Activated CD8-positive, alpha-beta T cell treated with anti-CD3 and anti-CD28 coated beads for 36 hours (primary cell): ENCODE measurements around the gene INHBE. TPM values are rescaled to one million over a fixed set of nuclear protein-coding genes. Genes with fewer than 3 reads are reported as not detected.
A peak's percentile ranks its signal among the peaks of the same experiment; 100 is the strongest.

ENCODE experiments used
- ATAC-seq: fragments of 200-7000 bp; cut with Tn5 transposase; one replicate; pipeline ENCODE4 v1.10.0; 2021; ENCODE audit warnings: mild to moderate bottlenecking, moderate library complexity
- CTCF ChIA-PET: fragments of 350-600 bp; sonication (Branson Sonifier 250); formaldehyde crosslinking; loops from one replicate; lab custom pipeline; 2021; ENCODE audit warnings: antibody characterized with exemption; lab: Charles Lee
- POLR2A ChIA-PET: fragments of 350-600 bp; sonication (Branson Sonifier 250); formaldehyde crosslinking; loops from one replicate; lab custom pipeline; 2021; ENCODE audit warnings: antibody characterized with exemption; lab: Charles Lee
- DNase-seq: peaks from one replicate; pipeline ENCODE4 v3.0.0-alpha.2; 2020
- H3K27ac Mint-ChIP-seq: one replicate; pipeline ENCODE4 v1.8.0; 2021; ENCODE audit warnings: mild to moderate bottlenecking, mixed read lengths
- H3K27me3 Mint-ChIP-seq: one replicate; pipeline ENCODE4 v1.8.0; 2021; ENCODE audit warnings: mixed read lengths
- H3K36me3 Mint-ChIP-seq: one replicate; pipeline ENCODE4 v1.8.0; 2021; ENCODE audit warnings: low read depth, mixed read lengths
- H3K4me1 Mint-ChIP-seq: one replicate; pipeline ENCODE4 v1.8.0; 2021; ENCODE audit warnings: low read depth, mixed read lengths
- H3K4me3 Mint-ChIP-seq: one replicate; pipeline ENCODE4 v1.8.0; 2021; ENCODE audit warnings: mild to moderate bottlenecking, moderate library complexity, mixed read lengths
- H3K9me3 Mint-ChIP-seq: one replicate; pipeline ENCODE4 v1.8.0; 2021; ENCODE audit warnings: mixed read lengths
- intact Hi-C: fragments of 100-400 bp; cut with micrococcal nuclease; formaldehyde crosslinking; loops from one replicate; pipeline ENCODE4 v1.10.0; 2022
- total RNA-seq, 2 experiments: library from RNA; stranded (reverse); gene quantifications; one replicate each; pipeline ENCODE4 v1.2.3, GENCODE V29; 2021
- TF ChIP-seq, protein P1 (sequence below): fragments of 200-600 bp; IDR thresholded peaks from one replicate; pipeline ENCODE4 v1.8.0; 2022; ENCODE audit warnings: antibody characterized with exemption, mild to moderate bottlenecking

INHBE gene
- total RNA-seq, 2 experiments from 2014 or later, result 1.7 to 2.3 TPM

DNA sequence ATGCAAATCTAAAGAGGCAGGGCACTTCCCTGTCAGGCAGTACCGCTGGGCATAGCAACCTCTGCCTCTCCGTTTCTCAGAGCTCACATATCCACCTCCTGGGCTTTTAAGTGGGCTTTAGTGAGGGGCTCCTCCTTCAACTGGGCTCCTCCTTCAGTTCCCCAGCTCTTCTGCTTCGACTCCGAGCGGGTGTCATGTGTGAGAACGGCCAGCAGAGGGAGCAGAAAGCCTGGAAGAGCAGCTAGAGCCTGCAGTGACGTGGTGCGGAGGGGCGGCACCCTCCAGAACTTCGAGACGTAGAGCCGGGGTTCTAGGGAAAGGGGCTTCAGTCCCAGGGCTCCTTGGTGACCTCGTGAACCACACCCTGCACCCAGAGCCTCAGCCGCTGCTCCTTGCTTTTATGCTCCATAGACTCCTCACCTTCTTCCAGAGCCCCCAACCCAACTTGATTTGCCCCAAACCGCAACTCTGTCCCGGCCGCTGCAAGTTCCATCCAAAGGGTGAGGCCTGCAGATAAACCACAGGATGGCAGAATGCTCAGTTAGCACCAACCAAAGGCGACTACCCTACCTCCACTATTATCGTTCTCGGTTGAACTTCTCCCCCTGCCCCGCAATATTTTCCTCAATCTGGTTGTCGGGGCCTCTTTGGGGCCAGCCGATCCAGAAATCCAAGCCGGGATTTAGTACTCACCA is 4.1 kb downstream of the INHBE start:
- ATAC-seq (peak; percentile 75), DNase-seq (peak; percentile 98)
- TF ChIP-seq, protein P1, sequence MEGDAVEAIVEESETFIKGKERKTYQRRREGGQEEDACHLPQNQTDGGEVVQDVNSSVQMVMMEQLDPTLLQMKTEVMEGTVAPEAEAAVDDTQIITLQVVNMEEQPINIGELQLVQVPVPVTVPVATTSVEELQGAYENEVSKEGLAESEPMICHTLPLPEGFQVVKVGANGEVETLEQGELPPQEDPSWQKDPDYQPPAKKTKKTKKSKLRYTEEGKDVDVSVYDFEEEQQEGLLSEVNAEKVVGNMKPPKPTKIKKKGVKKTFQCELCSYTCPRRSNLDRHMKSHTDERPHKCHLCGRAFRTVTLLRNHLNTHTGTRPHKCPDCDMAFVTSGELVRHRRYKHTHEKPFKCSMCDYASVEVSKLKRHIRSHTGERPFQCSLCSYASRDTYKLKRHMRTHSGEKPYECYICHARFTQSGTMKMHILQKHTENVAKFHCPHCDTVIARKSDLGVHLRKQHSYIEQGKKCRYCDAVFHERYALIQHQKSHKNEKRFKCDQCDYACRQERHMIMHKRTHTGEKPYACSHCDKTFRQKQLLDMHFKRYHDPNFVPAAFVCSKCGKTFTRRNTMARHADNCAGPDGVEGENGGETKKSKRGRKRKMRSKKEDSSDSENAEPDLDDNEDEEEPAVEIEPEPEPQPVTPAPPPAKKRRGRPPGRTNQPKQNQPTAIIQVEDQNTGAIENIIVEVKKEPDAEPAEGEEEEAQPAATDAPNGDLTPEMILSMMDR, result peak; percentile 90
- peaks cover 63% of the 10 kb centered on the region for H3K4me1 Mint-ChIP-seq
- H3K36me3 Mint-ChIP-seq, result no peaks in the 10 kb centered on the region
- H3K4me3 Mint-ChIP-seq, result peak overlapping the region; percentile 86
- H3K27ac Mint-ChIP-seq, result peak overlapping the region; percentile 96
- intact Hi-C loops, result loop anchor here (5.0 to 10.0 kb wide), 2 partner anchors 154 to 197 kb away; no protein-coding TSS in a partner anchor
- peaks cover 4% of the 10 kb centered on the region for H3K27me3 Mint-ChIP-seq
- no peaks in the 10 kb centered on the region for H3K9me3 Mint-ChIP-seq
- POLR2A ChIA-PET, result interaction anchor here (0.5 to 5.8 kb wide), 10 partner anchors 9 to 238 kb away, joined by 3 to 50 read pairs (median 3); partner anchors contain the start of gene ARHGAP9
- CTCF ChIA-PET, result interaction anchor here (0.6 to 6.8 kb wide), 62 partner anchors 9 to 380 kb away, joined by 3 to 152 read pairs (median 4); partner anchors contain the start of genes ARHGAP9, DDIT3, INHBC and NEMP1

DNA sequence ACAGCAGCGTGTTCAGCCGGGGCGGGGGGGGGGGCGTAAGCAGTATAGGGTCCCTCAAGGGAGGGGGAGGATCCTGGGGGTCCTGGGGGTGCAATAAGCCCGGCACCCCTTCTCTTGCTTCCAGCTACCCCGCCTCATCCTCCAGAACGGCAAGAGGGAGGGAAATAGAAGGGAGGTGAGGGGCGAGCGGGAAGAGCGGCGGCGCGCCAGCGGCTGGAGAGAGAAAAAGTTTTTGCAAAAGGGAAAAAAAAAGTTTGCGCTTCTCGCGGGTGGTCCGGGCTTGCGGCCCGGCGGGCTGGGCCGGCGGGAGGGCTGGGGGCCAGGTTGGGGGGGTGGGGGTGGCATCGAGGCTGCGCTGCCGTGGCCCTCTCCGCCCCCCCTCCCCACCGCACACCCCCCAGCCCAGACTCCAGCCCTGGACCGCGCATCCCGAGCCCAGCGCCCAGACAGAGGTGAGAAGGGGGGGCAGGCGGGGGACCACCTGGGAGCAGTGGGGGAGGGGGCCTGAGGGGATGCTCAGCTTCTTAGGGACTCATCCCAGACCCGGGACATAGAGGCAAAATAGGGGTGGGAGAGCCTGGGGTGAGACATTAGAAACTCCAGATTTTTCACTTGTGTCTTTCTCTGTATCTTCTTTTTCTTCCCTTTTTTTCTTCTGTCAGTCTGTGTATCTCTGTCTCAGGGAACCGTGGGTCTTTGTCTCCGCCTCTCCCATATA is 4.8 kb downstream of the INHBE start, which contains the start of gene GLI1:
GLI1 (plus strand) TSS at position 36 of the 718 bp plus-strand sequence. CDS start 3,907 bp downstream, outside the sequence.
- TF ChIP-seq, protein P1, result no peak
- ATAC-seq, result no peak
- Mint-ChIP-seq H3K9me3 (no peaks in the 10 kb centered on the region), H3K27ac (peak within 1 kb of the TSS; percentile 96), H3K4me3 (peak within 1 kb of the TSS; percentile 86), H3K36me3 (no peaks in the 10 kb centered on the region), H3K27me3 (peaks cover 4% of the 10 kb centered on the region), H3K4me1 (peaks cover 57% of the 10 kb centered on the region)
- POLR2A ChIA-PET, result interaction anchor here (1.0 to 5.8 kb wide), 6 partner anchors 9 to 58 kb away, joined by 3 to 50 read pairs (median 7); partner anchors contain the start of gene ARHGAP9
- CTCF ChIA-PET, result interaction anchor here (1.0 to 6.8 kb wide), 34 partner anchors 7 to 381 kb away, joined by 3 to 152 read pairs (median 5); partner anchors contain the start of genes ARHGAP9, INHBC, NEMP1 and OS9
- intact Hi-C loops, result loop anchor here (5.0 to 10.0 kb wide), 2 partner anchors 155 to 198 kb away; no protein-coding TSS in a partner anchor
- DNase-seq, result no peak

DNA sequence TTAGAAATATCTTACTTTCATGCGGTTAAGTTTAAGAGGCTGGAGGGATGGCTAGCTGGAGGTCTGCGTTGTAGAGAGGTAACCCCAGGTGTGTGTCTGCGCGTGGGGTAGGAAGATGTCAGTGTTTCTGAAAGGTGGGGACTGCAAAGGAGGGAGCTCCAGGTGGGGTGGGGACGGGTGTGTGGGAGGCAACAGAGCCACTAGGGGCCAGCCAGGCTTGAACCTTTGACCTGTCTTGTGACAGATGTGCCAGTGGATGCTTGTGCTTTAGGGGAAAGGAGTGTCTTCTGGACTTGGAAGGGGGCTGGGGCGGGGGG is 5.3 kb downstream of the INHBE start:
- Mint-ChIP-seq H3K4me3 (peak overlapping the region; percentile 86), H3K27ac (no peak overlapping the region), H3K27me3 (peaks cover 4% of the 10 kb centered on the region), H3K9me3 (no peaks in the 10 kb centered on the region), H3K36me3 (no peaks in the 10 kb centered on the region), H3K4me1 (peaks cover 54% of the 10 kb centered on the region)
- ATAC-seq (no peak), DNase-seq (peak; percentile 58)
- POLR2A ChIA-PET, result interaction anchor here (0.8 to 5.8 kb wide), 6 partner anchors 9 to 59 kb away, joined by 3 to 50 read pairs (median 6); partner anchors contain the start of gene ARHGAP9
- TF ChIP-seq, protein P1, result no peak
- intact Hi-C loops, result no loop called here
- CTCF ChIA-PET, result interaction anchor here (1.1 to 6.8 kb wide), 9 partner anchors 8 to 219 kb away, joined by 3 to 152 read pairs (median 6); partner anchors contain the start of genes ARHGAP9 and INHBC

DNA sequence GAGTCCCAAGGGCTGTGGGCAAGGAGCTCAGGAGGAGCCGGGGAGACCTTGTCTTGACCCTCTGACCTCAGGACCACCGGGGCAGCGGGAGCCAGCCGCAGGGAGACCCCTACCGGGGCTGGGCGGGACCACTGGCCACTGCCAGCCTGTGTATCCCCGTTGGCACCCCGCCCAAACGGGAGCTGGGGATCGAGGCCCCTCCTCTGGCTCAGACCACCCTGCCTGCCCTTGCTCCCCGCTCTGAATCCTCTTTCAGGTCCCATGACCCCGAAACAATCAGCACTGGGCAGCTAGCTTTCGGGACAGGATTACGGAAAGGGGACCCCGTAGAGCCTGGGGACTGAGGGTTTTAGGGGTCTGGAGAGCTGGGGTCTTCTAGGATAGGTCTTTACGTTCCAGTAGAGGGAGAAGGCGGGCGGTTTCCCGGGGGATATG is 5.8 kb downstream of the INHBE start:
- TF ChIP-seq, protein P1, result no peak
- H3K4me3 Mint-ChIP-seq, result peak overlapping the region; percentile 86
- H3K9me3 Mint-ChIP-seq, result no peaks in the 10 kb centered on the region
- H3K27me3 Mint-ChIP-seq, result peaks cover 4% of the 10 kb centered on the region
- ChIA-PET POLR2A (interaction anchor here (0.8 to 5.8 kb wide), 6 partner anchors 9 to 59 kb away, joined by 3 to 50 read pairs (median 6); partner anchors contain the start of gene ARHGAP9), CTCF (interaction anchor here (1.1 to 6.8 kb wide), 9 partner anchors 8 to 219 kb away, joined by 3 to 152 read pairs (median 6); partner anchors contain the start of genes ARHGAP9 and INHBC)
- H3K4me1 Mint-ChIP-seq, result peaks cover 50% of the 10 kb centered on the region
- no peak overlapping the region for H3K27ac Mint-ChIP-seq
- no peaks in the 10 kb centered on the region for H3K36me3 Mint-ChIP-seq
- ATAC-seq (no peak), DNase-seq (no peak)
- intact Hi-C loops, result no loop called here
